GM12878 (cell line): ENCODE results near the gene CARD9.

ENCODE experiments used
- CTCF ChIP-seq, 3 experiments: IDR thresholded peaks in 2 of 3; conservative IDR thresholded peaks in 1 of 3; 2 replicates each; pipeline ENCODE4 v1.5.1; 2011; ENCODE audit warnings: low read depth in 3 of 3, low read length in 3 of 3, mild to moderate bottlenecking in 3 of 3, control low read depth in 2 of 3, moderate library complexity in 2 of 3, inconsistent platforms in 1 of 3, mixed read lengths in 1 of 3; ENCODE audit not compliant: control insufficient read depth in 2 of 3, insufficient read depth in 1 of 3; ENCODE audit errors: extremely low read depth in 1 of 3
- JUNB ChIP-seq: IDR thresholded peaks from 2 replicates; pipeline ENCODE4 v1.6.1; 2016; ENCODE audit warnings: antibody characterized with exemption, mild to moderate bottlenecking
- MLLT1 ChIP-seq: fragments of 450-650 bp; IDR thresholded peaks from 2 replicates; pipeline ENCODE4 v1.6.1; 2016; ENCODE audit warnings: mild to moderate bottlenecking
- NFXL1 ChIP-seq: fragments of 450-650 bp; IDR thresholded peaks from 2 replicates; pipeline ENCODE4 v1.6.1; 2017; ENCODE audit warnings: antibody characterized with exemption, mild to moderate bottlenecking, borderline replicate concordance
- RFX5 ChIP-seq: IDR thresholded peaks from 2 replicates; pipeline ENCODE4 v1.6.1; 2011; ENCODE audit warnings: low read depth, low read length, improper control_type of control experiment
- TAF1 ChIP-seq: IDR thresholded peaks from 2 replicates; pipeline ENCODE4 v1.6.1; 2011; ENCODE audit warnings: mild to moderate bottlenecking, low read depth, low read length, borderline replicate concordance

GRCh38 chr9:136401173-136401922, 27.9 kb upstream of the CARD9 start:
- TF ChIP-seq CTCF (IDR thresholded peaks at IDR 0.05 in 2 of 3, conservative IDR thresholded peaks at IDR 0.05 in 1 of 3; ENCODE audit: control insufficient read depth in 2 of 3, extremely low read depth in 1 of 3, insufficient read depth in 1 of 3, low read depth in 3 of 3, low read length in 3 of 3): no peak
- TF ChIP-seq JUNB: no peak
- TF ChIP-seq TAF1: no peak
- no peak for TF ChIP-seq NFXL1
- no peak for TF ChIP-seq RFX5
- no peak for TF ChIP-seq MLLT1
